NOMO-1 treated with dmso at 0.1 percent for 144 hours (cell line): ENCODE results near the gene BICDL2.

ENCODE experiments used
- DNase-seq: peaks from one replicate; lab custom pipeline; 2025; ENCODE audit not compliant: unreplicated experiment; lab: John Stamatoyannopoulos, UW

BICDL2 gene

GRCh38 chr16:3050487-3050886 is 13.7 kb upstream of the BICDL2 start:
- DNase-seq, result no peak

GRCh38 chr16:3049921-3050481 is 13.3 kb upstream of the BICDL2 start:
- no peak for DNase-seq

GRCh38 chr16:3047387-3047720 is 10.6 kb upstream of the BICDL2 start:
- no peak for DNase-seq

GRCh38 chr16:3046641-3047386 is 10.1 kb upstream of the BICDL2 start:
- DNase-seq, result no peak

GRCh38 chr16:3045758-3046640 is 9.3 kb upstream of the BICDL2 start, which contains the start of gene MMP25:
Gene MMP25 (plus strand): TSS chr16:3046561. CDS start chr16:3046918, 357 bp downstream.
- no peak for DNase-seq

GRCh38 chr16:3044708-3045107 is 8.0 kb upstream of the BICDL2 start:
- no peak for DNase-seq

GRCh38 chr16:3042376-3042775 is 5.6 kb upstream of the BICDL2 start:
- peak; percentile 23 for DNase-seq

GRCh38 chr16:3038896-3039295 is 2.2 kb upstream of the BICDL2 start:
- no peak for DNase-seq

- no peak for DNase-seq
Observed at GRCh38 chr16:3038256-3038655, 1.5 kb upstream of the BICDL2 start.

GRCh38 chr16:3035972-3036725 is 595 bp downstream of the BICDL2 start:
- DNase-seq, result no peak

GRCh38 chr16:3035289-3035971 is 1.3 kb downstream of the BICDL2 start:
- DNase-seq, result no peak

GRCh38 chr16:3032624-3033023 is 4.1 kb downstream of the BICDL2 start:
- no peak for DNase-seq

GRCh38 chr16:3030222-3031212 is 6.2 kb downstream of the BICDL2 start:
- DNase-seq, result no peak

- no peak for DNase-seq
Observed at GRCh38 chr16:3029491-3030221, 7.1 kb downstream of the BICDL2 start.

GRCh38 chr16:3028716-3029319 is 7.9 kb downstream of the BICDL2 start:
- DNase-seq, result no peak

GRCh38 chr16:3027983-3028715 is 8.6 kb downstream of the BICDL2 start:
- DNase-seq, result peak; percentile 55

- no peak for DNase-seq
Observed at GRCh38 chr16:3027489-3027795, 9.3 kb downstream of the BICDL2 start.
